GM18526 (cell line): ENCODE data around the gene KIF1A.

Experiments
- POLR2A ChIP-seq: IDR thresholded peaks from 3 replicates; pipeline ENCODE4 v1.6.1; 2011; ENCODE audit not compliant: insufficient read length; ENCODE audit errors: extremely low read depth

Gene KIF1A

GRCh38 chr2:240815761-240816583, 4.0 kb downstream of the KIF1A start:
- no peak for TF ChIP-seq POLR2A

DNA sequence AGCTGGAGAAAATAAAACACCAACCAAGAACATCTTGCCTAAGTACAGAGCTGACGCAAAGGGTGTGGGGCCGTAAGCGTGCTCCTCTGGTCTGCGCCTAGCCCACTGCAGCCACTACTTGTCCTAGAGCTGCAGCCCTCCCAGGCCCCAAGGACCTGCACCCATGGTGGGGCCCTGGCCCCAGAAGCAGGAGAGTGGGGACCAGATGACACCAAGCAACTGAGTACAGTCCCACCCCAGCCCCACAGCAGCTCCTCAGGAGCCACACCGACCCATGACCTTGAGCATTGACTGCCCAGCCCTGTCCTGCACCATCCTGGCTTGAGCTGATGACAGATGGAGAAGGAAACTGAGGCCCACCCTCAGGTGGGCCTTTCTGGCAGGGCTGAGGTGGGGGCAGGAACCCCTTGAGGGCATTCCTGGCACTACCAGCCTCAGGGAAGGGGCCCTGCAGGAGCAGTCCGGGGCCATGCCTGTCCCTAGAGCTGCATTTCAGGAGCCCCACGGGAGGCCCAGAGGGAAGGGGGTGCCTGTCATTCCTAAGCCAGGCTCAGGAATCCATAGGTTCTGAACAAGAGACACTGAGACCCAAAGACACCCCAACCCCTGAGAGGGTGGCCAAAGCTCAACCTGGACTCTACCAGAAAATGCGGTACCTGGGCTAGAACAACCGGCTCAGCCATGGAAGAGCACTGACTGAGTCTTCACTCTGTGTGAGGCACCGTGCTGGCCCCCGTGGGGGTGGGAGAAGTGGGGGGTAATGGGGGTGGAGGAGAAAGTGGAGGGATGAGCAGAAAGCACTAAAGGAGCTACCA, 4.9 kb downstream of the KIF1A start:
- no peak for TF ChIP-seq POLR2A

DNA sequence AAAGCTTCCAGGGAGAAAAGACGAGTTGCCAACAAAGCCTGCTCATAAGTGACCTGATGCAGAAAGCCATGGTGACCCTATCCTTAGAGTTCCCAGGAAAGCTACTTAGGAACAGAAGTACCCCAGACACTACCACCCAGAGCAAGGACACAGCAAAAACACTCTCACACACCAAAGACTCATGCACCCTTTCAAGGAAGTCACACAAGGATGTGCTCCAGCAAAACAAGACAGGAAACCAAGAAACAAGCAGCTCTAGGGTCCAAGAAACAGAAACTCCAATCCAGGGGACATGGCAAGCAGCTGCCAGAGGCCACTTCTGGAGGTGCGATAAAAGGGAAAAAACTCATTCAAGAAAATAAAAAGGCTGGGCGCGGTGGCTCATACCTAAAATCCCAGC, 5.7 kb downstream of the KIF1A start:
- no peak for TF ChIP-seq POLR2A

- no peak for TF ChIP-seq POLR2A
Measured at GRCh38 chr2:240813231-240813921, 6.6 kb downstream of the KIF1A start.

DNA sequence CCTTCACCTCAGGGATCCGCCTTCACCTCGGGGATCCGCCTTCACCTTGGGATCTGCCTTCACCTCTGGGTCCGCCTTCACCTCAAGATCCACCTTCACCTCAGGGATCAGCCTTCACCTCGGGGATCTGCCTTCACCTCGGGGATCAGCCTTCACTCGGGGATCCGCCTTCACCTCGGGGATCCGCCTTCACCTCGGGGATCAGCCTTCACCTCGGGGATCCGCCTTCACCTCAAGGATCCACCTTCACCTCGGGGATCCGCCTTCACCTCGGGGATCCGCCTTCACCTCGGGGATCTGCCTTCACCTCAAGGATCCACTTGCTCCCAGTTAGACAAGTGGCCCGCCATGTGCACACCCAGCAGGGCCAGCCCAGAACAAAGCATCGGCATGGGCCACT, 7.3 kb downstream of the KIF1A start:
- TF ChIP-seq POLR2A = no peak

DNA sequence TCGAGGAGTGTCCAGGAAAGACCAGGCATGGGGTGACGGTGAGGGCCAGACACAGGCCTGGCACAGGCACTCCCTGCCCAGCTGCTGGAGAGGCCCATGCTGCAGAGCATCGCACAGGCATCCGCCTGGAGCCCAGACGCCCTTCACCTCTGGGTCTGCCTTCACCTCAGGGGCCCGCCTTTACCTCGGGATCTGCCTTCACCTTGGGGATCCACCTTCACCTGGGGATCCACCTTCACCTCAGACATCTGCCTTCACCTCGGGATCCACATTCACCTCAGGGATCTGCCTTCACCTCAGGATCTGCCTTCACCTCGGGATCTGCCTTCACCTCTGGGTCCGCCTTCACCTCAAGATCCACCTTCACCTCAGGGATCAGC, 7.7 kb downstream of the KIF1A start:
- TF ChIP-seq POLR2A = no peak

- no peak for TF ChIP-seq POLR2A
Measured at GRCh38 chr2:240811346-240812300, 8.4 kb downstream of the KIF1A start.

DNA sequence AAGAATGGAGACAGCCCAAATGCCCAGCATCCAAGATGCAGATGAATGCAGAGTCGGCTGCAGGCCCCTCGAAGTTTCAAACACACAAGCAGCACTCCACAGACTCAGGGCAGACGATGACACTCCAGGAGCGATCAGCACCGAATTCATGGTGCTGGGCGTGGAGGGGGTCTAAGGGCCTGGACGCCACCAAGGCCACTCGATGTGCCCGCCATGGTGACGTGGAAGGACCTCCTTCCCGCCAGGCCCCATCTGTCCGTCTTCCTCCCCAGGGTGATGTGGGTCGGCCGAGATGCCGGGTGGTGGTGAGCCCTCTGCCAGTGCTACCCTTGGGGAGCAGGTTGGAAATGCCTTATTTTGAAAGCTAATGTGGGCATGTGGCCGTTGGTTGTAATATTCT, 9.4 kb downstream of the KIF1A start:
- TF ChIP-seq POLR2A = no peak

GRCh38 chr2:240810199-240810598, 9.8 kb downstream of the KIF1A start:
- TF ChIP-seq POLR2A = no peak

DNA sequence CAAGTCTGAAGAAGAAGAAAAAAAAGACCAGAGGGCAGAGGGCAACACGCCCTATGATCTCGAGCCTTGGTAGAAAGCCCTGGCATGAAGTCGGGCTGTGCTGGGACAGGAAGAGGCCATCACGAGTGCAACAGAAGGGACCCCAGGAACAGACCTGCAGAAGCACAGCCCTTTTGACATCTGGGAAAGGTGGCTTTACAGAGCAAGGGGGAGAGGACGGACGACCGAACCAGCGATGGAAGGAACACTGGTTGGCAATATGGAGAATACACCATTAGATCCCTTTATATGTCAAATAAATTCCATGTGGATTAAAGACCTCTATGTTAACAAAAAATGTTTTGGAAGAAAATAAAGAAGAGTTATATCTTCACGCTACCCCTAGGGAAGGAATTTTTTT, 10.7 kb downstream of the KIF1A start:
- TF ChIP-seq POLR2A = no peak

DNA sequence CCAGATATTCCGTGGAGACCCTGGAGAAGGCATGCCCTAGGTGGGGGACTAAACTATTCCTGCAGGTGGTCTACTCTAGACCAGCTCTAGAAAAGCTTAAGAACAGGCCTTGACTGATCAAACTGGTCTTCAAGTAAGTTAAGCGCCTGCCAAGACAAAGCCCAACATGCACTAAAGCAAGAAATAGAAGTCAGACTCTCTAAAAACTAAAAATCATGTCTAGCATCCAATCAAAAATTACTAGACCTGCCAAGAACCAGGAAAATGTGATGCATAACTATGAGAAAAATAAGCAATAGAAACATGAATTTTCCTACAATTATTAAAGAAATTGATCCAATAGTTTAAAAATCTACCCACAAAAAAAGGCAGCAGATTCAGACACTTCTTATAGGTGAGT, 13.6 kb downstream of the KIF1A start:
- no peak for TF ChIP-seq POLR2A

- TF ChIP-seq POLR2A = no peak
Measured at GRCh38 chr2:240806006-240806405, 14.0 kb downstream of the KIF1A start.

DNA sequence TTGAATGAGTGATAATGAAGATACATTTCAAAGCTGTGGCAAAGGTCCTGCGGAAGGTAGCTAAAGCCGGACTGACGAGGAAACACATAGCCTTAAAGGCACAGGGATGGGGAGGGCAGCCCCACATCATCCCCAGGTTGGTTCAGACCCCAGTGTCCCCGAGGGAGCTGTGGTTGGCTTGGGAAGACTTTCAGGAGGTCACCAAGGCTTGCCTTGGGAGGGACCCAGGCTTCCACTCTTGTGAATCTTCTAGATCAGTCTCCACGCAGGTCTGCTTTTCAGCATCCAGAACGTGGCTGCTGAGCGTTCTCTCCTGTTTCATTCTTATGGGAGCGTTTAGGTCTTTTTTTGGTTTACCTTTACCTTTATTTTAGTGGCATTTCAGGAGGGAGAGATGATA, 16.8 kb downstream of the KIF1A start:
- no peak for TF ChIP-seq POLR2A

DNA sequence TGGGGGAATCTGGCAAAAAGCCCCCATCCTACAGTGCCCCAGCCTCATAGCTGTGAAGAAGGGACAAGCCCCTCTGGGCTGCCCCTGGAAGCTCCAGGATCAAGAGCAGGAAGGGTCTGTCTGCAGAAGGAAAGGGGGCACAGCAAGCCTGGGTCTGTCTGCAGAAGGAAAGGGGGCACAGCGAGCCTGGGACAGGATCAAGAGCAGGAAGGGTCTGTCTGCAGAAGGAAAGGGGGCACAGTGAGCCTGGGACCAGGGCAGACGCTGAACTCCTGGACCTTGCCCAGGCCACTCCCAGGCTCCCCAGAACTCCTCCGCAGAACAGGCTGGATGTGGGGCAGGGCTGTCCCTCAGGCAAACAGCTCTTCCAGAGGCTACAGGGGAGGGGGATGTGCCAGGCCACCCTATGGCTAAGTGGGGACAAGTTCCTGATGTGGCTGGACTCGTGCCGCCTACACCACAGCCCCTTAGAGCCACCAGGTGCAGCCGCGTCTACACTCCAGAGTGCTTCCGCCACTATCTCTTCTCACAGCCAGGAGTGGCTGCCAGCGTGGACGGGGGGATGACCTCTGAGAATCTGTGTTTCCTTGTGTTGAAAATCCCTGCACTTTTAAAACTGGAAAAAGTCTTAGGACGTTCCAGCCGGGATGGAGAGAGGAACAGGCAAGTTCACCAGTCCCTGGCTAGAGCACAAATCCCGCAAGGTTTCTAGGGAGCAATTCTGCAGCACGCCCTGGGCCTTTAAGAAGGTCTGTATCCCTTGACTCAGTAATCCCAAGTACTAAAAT, 20.8 kb downstream of the KIF1A start:
- TF ChIP-seq POLR2A = no peak

- TF ChIP-seq POLR2A = no peak
Measured at GRCh38 chr2:240798327-240798905, 21.6 kb downstream of the KIF1A start.
